HG03135 (cell line): ENCODE results near the gene IDS.
"Not testable (repeated sequence)": the region's sequence is repeated elsewhere in the genome, so short reads cannot be mapped to it uniquely, and the experiment has no call there.

Experiments used
- ATAC-seq: cut with Tn5 transposase; IDR thresholded peaks from one replicate; pipeline ENCODE4 v1.9.1; 2021; ENCODE audit warnings: mild to moderate bottlenecking, moderate library complexity; ENCODE audit not compliant: unreplicated experiment

Gene IDS

GRCh38 chrX:149499766-149500165 is 5.3 kb downstream of the IDS start:
- ATAC-seq, result no peak

- no peak for ATAC-seq
Observed at GRCh38 chrX:149498767-149499166, 6.3 kb downstream of the IDS start.

GRCh38 chrX:149497626-149498025 is 7.5 kb downstream of the IDS start:
- no peak for ATAC-seq

- no peak for ATAC-seq
Observed at GRCh38 chrX:149497054-149497453, 8.1 kb downstream of the IDS start.

GRCh38 chrX:149495573-149496071 is 9.5 kb downstream of the IDS start:
- ATAC-seq, result no peak

- ATAC-seq, result no peak
Observed at GRCh38 chrX:149494844-149495565, 10.1 kb downstream of the IDS start.

- no peak for ATAC-seq
Observed at GRCh38 chrX:149493567-149494562, 11.2 kb downstream of the IDS start.

GRCh38 chrX:149491812-149492211 is 13.3 kb downstream of the IDS start:
- ATAC-seq, result no peak

GRCh38 chrX:149490100-149490499 is 15.0 kb downstream of the IDS start:
- ATAC-seq, result no peak

GRCh38 chrX:149488411-149489052 is 16.6 kb downstream of the IDS start:
- not testable (repeated sequence) for ATAC-seq

GRCh38 chrX:149488008-149488407 is 17.1 kb downstream of the IDS start:
- not testable (repeated sequence) for ATAC-seq

- ATAC-seq, result no peak
Observed at GRCh38 chrX:149487292-149487691, 17.8 kb downstream of the IDS start.

- ATAC-seq, result peak; percentile 60
Observed at GRCh38 chrX:149476513-149476912, 28.6 kb downstream of the IDS start.

- no peak for ATAC-seq
Observed at GRCh38 chrX:149473966-149474365, 31.1 kb downstream of the IDS start.

- no peak for ATAC-seq
Observed at GRCh38 chrX:149473092-149473491, 32.0 kb downstream of the IDS start.

- no peak for ATAC-seq
Observed at GRCh38 chrX:149472625-149473024, 32.5 kb downstream of the IDS start.

- no peak for ATAC-seq
Observed at GRCh38 chrX:149471397-149471796, 33.7 kb downstream of the IDS start.

GRCh38 chrX:149470955-149471354 is 34.2 kb downstream of the IDS start:
- ATAC-seq, result peak; percentile 90

- ATAC-seq, result no peak
Observed at GRCh38 chrX:149469406-149469805, 35.7 kb downstream of the IDS start.

GRCh38 chrX:149467920-149468319 is 37.2 kb downstream of the IDS start:
- no peak for ATAC-seq

- ATAC-seq, result no peak
Observed at GRCh38 chrX:149467461-149467860, 37.6 kb downstream of the IDS start.
